Neural cell (in vitro differentiated cells): ENCODE data around the gene SGCE.

Experiments used
- EP300 ChIP-seq: fragments of 450-650 bp; conservative IDR thresholded peaks from 2 replicates; pipeline ENCODE4 v1.6.1; 2014; ENCODE audit warnings: antibody characterized with exemption, mild to moderate bottlenecking, moderate library complexity; ENCODE audit not compliant: poor library complexity, severe bottlenecking
- EZH2 ChIP-seq: fragments of 200-600, 300-800 bp; shearing (Covaris generic), sonication (generic); IDR thresholded peaks from 2 replicates; pipeline ENCODE4 v1.6.1; 2014; ENCODE audit warnings: antibody characterized with exemption, low read length, borderline replicate concordance, mild to moderate bottlenecking; ENCODE audit not compliant: insufficient read depth, poor library complexity, severe bottlenecking
- MXI1 ChIP-seq: fragments of 450-650 bp; conservative IDR thresholded peaks from 2 replicates; pipeline ENCODE4 v1.6.1; 2014; ENCODE audit warnings: antibody characterized with exemption, mild to moderate bottlenecking; ENCODE audit not compliant: poor library complexity, severe bottlenecking
- POLR2AphosphoS5 ChIP-seq: IDR thresholded peaks from 2 replicates; pipeline ENCODE4 v1.6.1; 2012
- RAD21 ChIP-seq: fragments of 450-650 bp; conservative IDR thresholded peaks from 2 replicates; pipeline ENCODE4 v1.6.1; 2014; ENCODE audit warnings: antibody characterized with exemption, mild to moderate bottlenecking, moderate library complexity
- SMC3 ChIP-seq: fragments of 450-650 bp; conservative IDR thresholded peaks from 2 replicates; pipeline ENCODE4 v1.6.1; 2014; ENCODE audit warnings: antibody characterized with exemption, mild to moderate bottlenecking, moderate library complexity; ENCODE audit not compliant: poor library complexity
- TAF1 ChIP-seq: IDR thresholded peaks from 2 replicates; pipeline ENCODE4 v1.6.1; 2012; ENCODE audit warnings: low read depth
- TF ChIP-seq, protein P1 (sequence below): fragments of 450-650 bp; IDR thresholded peaks from 2 replicates; pipeline ENCODE4 v1.5.1; 2014; ENCODE audit warnings: antibody characterized with exemption, mild to moderate bottlenecking, moderate library complexity; ENCODE audit not compliant: poor library complexity, severe bottlenecking
- TF ChIP-seq, protein P2 (sequence below): IDR thresholded peaks from 2 replicates; pipeline ENCODE4 v1.6.1; 2012; ENCODE audit warnings: borderline replicate concordance

DNA sequence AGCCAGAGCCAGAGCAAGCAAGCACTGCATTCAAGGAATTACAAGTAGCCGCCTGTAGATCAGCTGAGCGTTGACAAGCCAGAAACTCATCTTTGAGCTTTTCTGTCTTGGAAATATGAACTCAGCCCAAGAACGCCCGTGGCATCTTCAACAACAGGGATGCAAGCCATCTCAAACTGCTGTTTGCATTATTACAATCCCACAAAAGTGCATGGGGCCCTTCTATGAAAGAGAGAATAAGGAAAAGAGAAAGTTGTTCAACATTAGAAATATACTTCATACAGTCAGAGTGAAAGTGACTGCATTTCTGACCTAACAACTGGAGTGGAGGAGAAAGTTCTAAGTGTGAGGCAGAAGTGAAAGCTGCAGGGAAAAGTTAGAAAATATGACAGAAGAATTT, 6.5 kb downstream of the SGCE start:
- TF ChIP-seq EZH2, result no peak
- no peak for TF ChIP-seq POLR2AphosphoS5
- TF ChIP-seq, protein P1, sequence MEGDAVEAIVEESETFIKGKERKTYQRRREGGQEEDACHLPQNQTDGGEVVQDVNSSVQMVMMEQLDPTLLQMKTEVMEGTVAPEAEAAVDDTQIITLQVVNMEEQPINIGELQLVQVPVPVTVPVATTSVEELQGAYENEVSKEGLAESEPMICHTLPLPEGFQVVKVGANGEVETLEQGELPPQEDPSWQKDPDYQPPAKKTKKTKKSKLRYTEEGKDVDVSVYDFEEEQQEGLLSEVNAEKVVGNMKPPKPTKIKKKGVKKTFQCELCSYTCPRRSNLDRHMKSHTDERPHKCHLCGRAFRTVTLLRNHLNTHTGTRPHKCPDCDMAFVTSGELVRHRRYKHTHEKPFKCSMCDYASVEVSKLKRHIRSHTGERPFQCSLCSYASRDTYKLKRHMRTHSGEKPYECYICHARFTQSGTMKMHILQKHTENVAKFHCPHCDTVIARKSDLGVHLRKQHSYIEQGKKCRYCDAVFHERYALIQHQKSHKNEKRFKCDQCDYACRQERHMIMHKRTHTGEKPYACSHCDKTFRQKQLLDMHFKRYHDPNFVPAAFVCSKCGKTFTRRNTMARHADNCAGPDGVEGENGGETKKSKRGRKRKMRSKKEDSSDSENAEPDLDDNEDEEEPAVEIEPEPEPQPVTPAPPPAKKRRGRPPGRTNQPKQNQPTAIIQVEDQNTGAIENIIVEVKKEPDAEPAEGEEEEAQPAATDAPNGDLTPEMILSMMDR, result no peak
- TF ChIP-seq EP300, result no peak
- TF ChIP-seq SMC3, result no peak
- no peak for TF ChIP-seq MXI1
- TF ChIP-seq TAF1, result no peak
- TF ChIP-seq, protein P2, sequence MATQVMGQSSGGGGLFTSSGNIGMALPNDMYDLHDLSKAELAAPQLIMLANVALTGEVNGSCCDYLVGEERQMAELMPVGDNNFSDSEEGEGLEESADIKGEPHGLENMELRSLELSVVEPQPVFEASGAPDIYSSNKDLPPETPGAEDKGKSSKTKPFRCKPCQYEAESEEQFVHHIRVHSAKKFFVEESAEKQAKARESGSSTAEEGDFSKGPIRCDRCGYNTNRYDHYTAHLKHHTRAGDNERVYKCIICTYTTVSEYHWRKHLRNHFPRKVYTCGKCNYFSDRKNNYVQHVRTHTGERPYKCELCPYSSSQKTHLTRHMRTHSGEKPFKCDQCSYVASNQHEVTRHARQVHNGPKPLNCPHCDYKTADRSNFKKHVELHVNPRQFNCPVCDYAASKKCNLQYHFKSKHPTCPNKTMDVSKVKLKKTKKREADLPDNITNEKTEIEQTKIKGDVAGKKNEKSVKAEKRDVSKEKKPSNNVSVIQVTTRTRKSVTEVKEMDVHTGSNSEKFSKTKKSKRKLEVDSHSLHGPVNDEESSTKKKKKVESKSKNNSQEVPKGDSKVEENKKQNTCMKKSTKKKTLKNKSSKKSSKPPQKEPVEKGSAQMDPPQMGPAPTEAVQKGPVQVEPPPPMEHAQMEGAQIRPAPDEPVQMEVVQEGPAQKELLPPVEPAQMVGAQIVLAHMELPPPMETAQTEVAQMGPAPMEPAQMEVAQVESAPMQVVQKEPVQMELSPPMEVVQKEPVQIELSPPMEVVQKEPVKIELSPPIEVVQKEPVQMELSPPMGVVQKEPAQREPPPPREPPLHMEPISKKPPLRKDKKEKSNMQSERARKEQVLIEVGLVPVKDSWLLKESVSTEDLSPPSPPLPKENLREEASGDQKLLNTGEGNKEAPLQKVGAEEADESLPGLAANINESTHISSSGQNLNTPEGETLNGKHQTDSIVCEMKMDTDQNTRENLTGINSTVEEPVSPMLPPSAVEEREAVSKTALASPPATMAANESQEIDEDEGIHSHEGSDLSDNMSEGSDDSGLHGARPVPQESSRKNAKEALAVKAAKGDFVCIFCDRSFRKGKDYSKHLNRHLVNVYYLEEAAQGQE, result no peak
- no peak for TF ChIP-seq RAD21
